Keratinocyte (primary cell): ENCODE data around the gene DMRT2.

ENCODE experiments used
- CTCF ChIP-seq, 3 experiments: IDR thresholded peaks in 1 of 3; conservative IDR thresholded peaks in 1 of 3; optimal IDR thresholded peaks in 1 of 3; 2 replicates in 2 of 3; 3 replicates in 1 of 3; pipeline versions ENCODE3 to v1.5.1; 2011; ENCODE audit warnings: low read length in 3 of 3, mild to moderate bottlenecking in 3 of 3, moderate library complexity in 2 of 3, control low read depth in 1 of 3, inconsistent platforms in 1 of 3; ENCODE audit not compliant: insufficient read depth in 2 of 3; ENCODE audit errors: extremely low read depth in 1 of 3
- EZH2 ChIP-seq: IDR thresholded peaks from one replicate; pipeline ENCODE4 v1.6.1; 2012; ENCODE audit warnings: inconsistent platforms, mild to moderate bottlenecking, low read length, moderate library complexity

GRCh38 chr9:1051210-1051583 lies 1.0 kb downstream of the DMRT2 start:
- no peak for TF ChIP-seq CTCF (optimal IDR thresholded peaks at IDR 0.05 in 1 of 3, IDR thresholded peaks at IDR 0.05 in 1 of 3, conservative IDR thresholded peaks at IDR 0.05 in 1 of 3; ENCODE audit: extremely low read depth in 1 of 3, insufficient read depth in 2 of 3, low read length in 3 of 3)
- no peak for TF ChIP-seq EZH2
